Uterus (tissue), 2 donors: Measurements from ENCODE around the gene RBFOX1.

ENCODE experiments used
- CTCF ChIP-seq, 4 experiments: fragments of 200-600 bp in 2 of 4; fragments of 450-650 bp in 2 of 4; sonication (generic) in 2 of 4; IDR thresholded peaks; one replicate each; pipeline ENCODE4 v1.5.1; 2016 to 2019; ENCODE audit warnings: antibody characterized with exemption in 4 of 4, mild to moderate bottlenecking in 2 of 4, moderate library complexity in 1 of 4
- POLR2A ChIP-seq, 2 donors: fragments of 450-650 bp; IDR thresholded peaks; one replicate each; pipeline ENCODE4 v1.6.1; 2016; ENCODE audit warnings: antibody characterized with exemption in 2 of 2, mild to moderate bottlenecking in 1 of 2, moderate library complexity in 1 of 2

GRCh38 chr16:7382521-7382920 lies 49.9 kb downstream of the RBFOX1 start:
- TF ChIP-seq CTCF (IDR thresholded peaks at IDR 0.05) (no peak), POLR2A (IDR thresholded peaks at IDR 0.05) (no peak)
